NCI-H1105 treated with DMSO at 0.1 percent for 48 hours (cell line): ENCODE results near the gene NUAK1.

Experiments used
- DNase-seq: peaks from one replicate; lab custom pipeline; 2025; lab: John Stamatoyannopoulos, UW

The NUAK1 gene

GRCh38 chr12:106138633-106139421 lies at the start of gene NUAK1:
NUAK1 (minus strand) TSS chr12:106138954; CDS start chr12:106138653, 301 bp downstream.
- peak; percentile 76 for DNase-seq

- no peak for DNase-seq
Observed at GRCh38 chr12:106188256-106188655, 49.5 kb upstream of the NUAK1 start.

- DNase-seq, result no peak
Observed at GRCh38 chr12:106187842-106188241, 49.1 kb upstream of the NUAK1 start.

- no peak for DNase-seq
Observed at GRCh38 chr12:106187155-106187789, 48.5 kb upstream of the NUAK1 start.

- no peak for DNase-seq
Observed at GRCh38 chr12:106183735-106184134, 45.0 kb upstream of the NUAK1 start.

GRCh38 chr12:106181401-106182114 lies 42.8 kb upstream of the NUAK1 start:
- DNase-seq, result no peak

- DNase-seq, result peak; percentile 14
Observed at GRCh38 chr12:106179086-106179485, 40.3 kb upstream of the NUAK1 start.

GRCh38 chr12:106178562-106178961 lies 39.8 kb upstream of the NUAK1 start:
- DNase-seq, result no peak

- DNase-seq, result no peak
Observed at GRCh38 chr12:106176560-106176959, 37.8 kb upstream of the NUAK1 start.

GRCh38 chr12:106174876-106175275 lies 36.1 kb upstream of the NUAK1 start:
- DNase-seq, result no peak

- DNase-seq, result no peak
Observed at GRCh38 chr12:106173442-106173841, 34.7 kb upstream of the NUAK1 start.

- DNase-seq, result no peak
Observed at GRCh38 chr12:106171117-106171750, 32.5 kb upstream of the NUAK1 start.

- no peak for DNase-seq
Observed at GRCh38 chr12:106170285-106170684, 31.5 kb upstream of the NUAK1 start.

- DNase-seq, result no peak
Observed at GRCh38 chr12:106163712-106164111, 25.0 kb upstream of the NUAK1 start.

GRCh38 chr12:106161491-106161890 lies 22.7 kb upstream of the NUAK1 start:
- DNase-seq, result no peak

- DNase-seq, result no peak
Observed at GRCh38 chr12:106160915-106161314, 22.2 kb upstream of the NUAK1 start.

GRCh38 chr12:106157802-106158201 lies 19.0 kb upstream of the NUAK1 start:
- no peak for DNase-seq

- DNase-seq, result no peak
Observed at GRCh38 chr12:106154751-106155273, 16.1 kb upstream of the NUAK1 start.

GRCh38 chr12:106152334-106152733 lies 13.6 kb upstream of the NUAK1 start:
- peak; percentile 88 for DNase-seq

GRCh38 chr12:106150555-106150954 lies 11.8 kb upstream of the NUAK1 start:
- peak; percentile 34 for DNase-seq

GRCh38 chr12:106149096-106149784 lies 10.5 kb upstream of the NUAK1 start:
- DNase-seq, result no peak

GRCh38 chr12:106147956-106148355 lies 9.2 kb upstream of the NUAK1 start:
- peak; percentile 92 for DNase-seq
